AG08396 (cell line): ENCODE results near the gene SLC22A6.
"Not testable (repeated sequence)": the region's sequence is repeated elsewhere in the genome, so short reads cannot be mapped to it uniquely, and the experiment has no call there.

Experiments
- DNase-seq: peaks from one replicate; pipeline ENCODE4 v3.0.0; 2012; ENCODE audit warnings: low spot score, mixed read lengths

SLC22A6 gene

GRCh38 chr11:62985041-62985750, 429 bp upstream of the SLC22A6 start:
- DNase-seq, result no peak

- no peak for DNase-seq
Observed at GRCh38 chr11:62983536-62984199, 1.1 kb downstream of the SLC22A6 start.

- no peak for DNase-seq
Observed at GRCh38 chr11:62981743-62982142, 3.0 kb downstream of the SLC22A6 start.

- DNase-seq, result no peak
Observed at GRCh38 chr11:62980133-62980760, 4.5 kb downstream of the SLC22A6 start.

GRCh38 chr11:62976109-62976508, 8.7 kb downstream of the SLC22A6 start:
- DNase-seq, result no peak

GRCh38 chr11:62974848-62975522, 9.8 kb downstream of the SLC22A6 start:
- DNase-seq, result no peak

GRCh38 chr11:62965574-62965973, 19.2 kb downstream of the SLC22A6 start:
- DNase-seq, result no peak

- DNase-seq, result no peak
Observed at GRCh38 chr11:62962391-62962790, 22.4 kb downstream of the SLC22A6 start.

- DNase-seq, result no peak
Observed at GRCh38 chr11:62961017-62961570, 23.7 kb downstream of the SLC22A6 start.

GRCh38 chr11:62959422-62959980, 25.3 kb downstream of the SLC22A6 start:
- no peak for DNase-seq

GRCh38 chr11:62958547-62959421, 26.0 kb downstream of the SLC22A6 start:
- no peak for DNase-seq

GRCh38 chr11:62957147-62957546, 27.6 kb downstream of the SLC22A6 start:
- no peak for DNase-seq

GRCh38 chr11:62954478-62954877, 30.3 kb downstream of the SLC22A6 start:
- DNase-seq, result no peak

- no peak for DNase-seq
Observed at GRCh38 chr11:62953811-62954210, 31.0 kb downstream of the SLC22A6 start.

GRCh38 chr11:62948765-62949320, 35.9 kb downstream of the SLC22A6 start:
- DNase-seq, result no peak

- not testable (repeated sequence) for DNase-seq
Observed at GRCh38 chr11:62945538-62945937, 39.2 kb downstream of the SLC22A6 start.

GRCh38 chr11:62937528-62937927, 47.2 kb downstream of the SLC22A6 start:
- DNase-seq, result not testable (repeated sequence)

- DNase-seq, result no peak
Observed at GRCh38 chr11:62934496-62934785, 50.3 kb downstream of the SLC22A6 start.

- DNase-seq, result no peak
Observed at GRCh38 chr11:62933750-62934495, 50.8 kb downstream of the SLC22A6 start.

- no peak for DNase-seq
Observed at GRCh38 chr11:62933285-62933684, 51.5 kb downstream of the SLC22A6 start.
